HEK293T (cell line): ENCODE data around the gene SCLT1.
"Not testable (repeated sequence)": the region's sequence is repeated elsewhere in the genome, so short reads cannot be mapped to it uniquely, and the experiment has no call there.

Source experiments
- CTCF ChIA-PET: fragments of 350-600 bp; formaldehyde crosslinking; extraction: SDS; loops from one replicate; lab custom pipeline; 2021; ENCODE audit warnings: antibody characterized with exemption, inconsistent platforms; lab: Yijun Ruan, JAX
- POLR2A ChIA-PET: fragments of 350-600 bp; formaldehyde crosslinking; extraction: SDS; loops from one replicate; lab custom pipeline; 2020; ENCODE audit warnings: antibody characterized with exemption, inconsistent platforms; lab: Yijun Ruan, JAX
- DNase-seq: peaks from one replicate; pipeline ENCODE4 v3.0.0; 2012; ENCODE audit warnings: mixed read lengths; ENCODE audit errors: extremely low spot score
- ARNT ChIP-seq: fragments of 450-650 bp; IDR thresholded peaks from 2 replicates; pipeline ENCODE4 v1.6.1; 2017; ENCODE audit warnings: mild to moderate bottlenecking
- BHLHE40 ChIP-seq: fragments of 450-650 bp; IDR thresholded peaks from 2 replicates; pipeline ENCODE4 v1.6.1; 2016; ENCODE audit warnings: mild to moderate bottlenecking, moderate library complexity, borderline replicate concordance
- CTBP1 ChIP-seq: fragments of 450-650 bp; IDR thresholded peaks from 2 replicates; pipeline ENCODE4 v1.6.1; 2016; ENCODE audit warnings: borderline replicate concordance
- ELF4 ChIP-seq: fragments of 450-650 bp; IDR thresholded peaks from 2 replicates; pipeline ENCODE4 v1.6.1; 2017; ENCODE audit warnings: antibody characterized with exemption
- FOXA1 ChIP-seq: fragments of 450-650 bp; IDR thresholded peaks from 2 replicates; pipeline ENCODE4 v1.6.1; 2016; ENCODE audit warnings: mild to moderate bottlenecking
- FOXK2 ChIP-seq: fragments of 450-650 bp; IDR thresholded peaks from 2 replicates; pipeline ENCODE4 v1.6.1; 2016; ENCODE audit warnings: mild to moderate bottlenecking
- FOXM1 ChIP-seq: fragments of 450-650 bp; IDR thresholded peaks from 2 replicates; pipeline ENCODE4 v1.6.1; 2017; ENCODE audit warnings: mild to moderate bottlenecking, borderline replicate concordance
- HDGF ChIP-seq: fragments of 450-650 bp; IDR thresholded peaks from 2 replicates; pipeline ENCODE4 v1.6.1; 2017; ENCODE audit warnings: antibody characterized with exemption, borderline replicate concordance
- L3MBTL2 ChIP-seq: fragments of 450-650 bp; conservative IDR thresholded peaks from 2 replicates; pipeline ENCODE4 v1.6.1; 2016; ENCODE audit warnings: mild to moderate bottlenecking
- LEF1 ChIP-seq: fragments of 450-650 bp; IDR thresholded peaks from 2 replicates; pipeline ENCODE4 v1.6.1; 2017; ENCODE audit warnings: mild to moderate bottlenecking, borderline replicate concordance
- NFRKB ChIP-seq: fragments of 450-650 bp; IDR thresholded peaks from 2 replicates; pipeline ENCODE4 v1.6.1; 2016; ENCODE audit warnings: mild to moderate bottlenecking, moderate library complexity
- SP1 ChIP-seq: fragments of 450-650 bp; IDR thresholded peaks from 2 replicates; pipeline ENCODE4 v1.6.1; 2017
- SUZ12 ChIP-seq: fragments of 450-650 bp; IDR thresholded peaks from 2 replicates; pipeline ENCODE4 v1.6.1; 2016; ENCODE audit warnings: mild to moderate bottlenecking
- TARDBP ChIP-seq: fragments of 450-650 bp; IDR thresholded peaks from 2 replicates; pipeline ENCODE4 v1.6.1; 2016
- ZNF384 ChIP-seq: fragments of 450-650 bp; IDR thresholded peaks from 2 replicates; pipeline ENCODE4 v1.6.1; 2016
- TF ChIP-seq, protein P1 (sequence below): fragments of 450-650 bp; IDR thresholded peaks from 2 replicates; pipeline ENCODE4 v1.6.1; 2016

SCLT1 gene

DNA sequence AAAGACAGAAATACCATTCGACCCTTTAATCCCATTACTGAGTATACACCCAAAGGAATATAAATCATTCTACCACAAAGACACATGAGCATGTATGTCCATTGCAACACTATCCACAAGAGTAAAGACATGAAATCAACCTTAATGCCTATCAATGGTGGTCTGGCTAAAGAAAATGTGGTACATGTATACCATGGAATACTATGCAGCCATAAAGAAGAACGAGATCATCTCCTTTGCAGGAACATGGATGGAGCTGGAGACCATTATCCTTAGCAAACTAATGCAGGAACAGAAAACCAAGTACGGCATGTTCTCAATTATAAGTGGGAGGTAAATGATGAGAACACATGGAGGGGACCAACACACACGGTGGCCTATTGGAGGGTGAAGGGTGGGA, 7.9 kb downstream of the SCLT1 start:
- TF ChIP-seq HDGF (no peak), FOXA1 (no peak), ELF4 (no peak), LEF1 (no peak), SUZ12 (no peak), L3MBTL2 (no peak), CTBP1 (no peak), FOXM1 (no peak), BHLHE40 (no peak), NFRKB (no peak), ARNT (no peak), FOXK2 (no peak), ZNF384 (no peak), SP1 (no peak), TARDBP (no peak)
- TF ChIP-seq, protein P1, sequence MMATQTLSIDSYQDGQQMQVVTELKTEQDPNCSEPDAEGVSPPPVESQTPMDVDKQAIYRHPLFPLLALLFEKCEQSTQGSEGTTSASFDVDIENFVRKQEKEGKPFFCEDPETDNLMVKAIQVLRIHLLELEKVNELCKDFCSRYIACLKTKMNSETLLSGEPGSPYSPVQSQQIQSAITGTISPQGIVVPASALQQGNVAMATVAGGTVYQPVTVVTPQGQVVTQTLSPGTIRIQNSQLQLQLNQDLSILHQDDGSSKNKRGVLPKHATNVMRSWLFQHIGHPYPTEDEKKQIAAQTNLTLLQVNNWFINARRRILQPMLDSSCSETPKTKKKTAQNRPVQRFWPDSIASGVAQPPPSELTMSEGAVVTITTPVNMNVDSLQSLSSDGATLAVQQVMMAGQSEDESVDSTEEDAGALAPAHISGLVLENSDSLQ: no peak
- CTCF ChIA-PET: no interaction called here
- no peak for DNase-seq
- POLR2A ChIA-PET: no interaction called here

DNA sequence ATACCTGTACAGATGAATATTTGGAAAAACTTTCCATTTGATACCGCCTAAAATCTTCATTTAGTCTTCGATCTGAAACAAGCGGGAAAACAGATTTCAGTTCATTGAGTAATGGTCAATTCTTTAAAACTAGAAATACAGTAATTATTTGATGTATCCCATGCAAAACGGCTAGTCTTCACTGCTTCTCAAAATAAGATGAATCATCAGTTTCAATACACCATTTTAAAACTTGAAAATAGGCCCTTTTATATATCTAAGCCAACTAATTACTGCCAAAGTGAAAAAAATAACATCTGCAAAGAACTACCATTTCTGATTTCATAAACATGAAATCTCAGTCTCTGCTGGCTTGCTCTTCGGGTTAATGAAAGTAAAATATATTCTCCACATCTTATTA, 11.0 kb downstream of the SCLT1 start:
- no peak for DNase-seq
- no peak for TF ChIP-seq SP1
- TF ChIP-seq ZNF384: no peak
- no peak for TF ChIP-seq FOXM1
- no peak for TF ChIP-seq LEF1
- TF ChIP-seq ELF4: no peak
- TF ChIP-seq, protein P1: no peak
- no peak for TF ChIP-seq BHLHE40
- no peak for TF ChIP-seq SUZ12
- no peak for TF ChIP-seq HDGF
- TF ChIP-seq L3MBTL2: no peak
- ChIA-PET CTCF (interaction anchor here (0.7 kb wide), 2 partner anchors 140 to 151 kb away, joined by 3 to 5 read pairs; no protein-coding TSS in a partner anchor), POLR2A (interaction anchor here (1.3 kb wide), 1 partner anchor 10 kb away, joined by 4 read pairs; no protein-coding TSS in a partner anchor)

DNA sequence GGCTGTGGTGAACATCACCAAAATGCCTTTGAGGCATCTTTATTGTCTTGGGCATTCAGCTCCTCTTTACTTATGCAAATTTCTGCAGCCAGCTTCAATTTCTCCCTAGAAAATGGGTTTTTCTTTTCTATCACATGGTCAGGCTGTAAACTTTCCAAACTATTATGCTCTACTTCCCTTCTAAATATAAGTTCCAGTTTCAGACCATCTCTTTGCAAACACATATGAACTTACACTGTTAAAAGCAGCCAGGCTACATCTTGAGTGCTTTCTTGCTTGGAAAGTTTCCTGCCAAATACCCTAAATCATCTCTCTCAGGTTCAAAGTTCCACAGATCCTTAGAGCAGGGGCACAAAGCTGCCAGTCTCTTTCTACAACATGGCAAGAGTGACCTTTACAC, 13.2 kb downstream of the SCLT1 start:
- ChIA-PET CTCF (no interaction called here), POLR2A (no interaction called here)
- TF ChIP-seq FOXK2 (no peak), TARDBP (no peak), LEF1 (no peak), ARNT (no peak), HDGF (no peak), ELF4 (no peak), SUZ12 (no peak), CTBP1 (no peak), FOXM1 (no peak), L3MBTL2 (no peak), FOXA1 (no peak), ZNF384 (no peak), NFRKB (no peak), SP1 (no peak), BHLHE40 (no peak)
- TF ChIP-seq, protein P1: no peak
- DNase-seq: no peak

DNA sequence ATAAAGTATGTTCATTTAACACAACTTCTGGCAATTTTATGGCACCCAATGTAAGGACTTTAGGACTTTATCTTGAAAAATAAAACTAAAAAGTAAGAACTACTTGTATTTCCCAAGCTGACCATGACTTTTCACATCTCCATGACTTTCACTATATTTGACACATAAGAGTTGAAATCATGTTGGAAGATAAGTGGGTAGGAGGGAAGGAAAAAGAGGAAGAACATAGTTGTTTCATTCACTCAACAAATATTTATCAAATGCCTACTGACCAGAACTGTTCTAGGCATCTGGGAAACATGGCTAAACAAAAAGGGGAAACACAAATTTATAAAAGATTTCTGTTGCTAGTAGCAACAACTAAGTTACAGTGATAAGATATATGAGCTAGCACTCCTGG, 16.0 kb downstream of the SCLT1 start:
- no peak for DNase-seq
- ChIA-PET POLR2A (interaction anchor here (1.5 kb wide), 1 partner anchor 16 kb away, joined by 4 read pairs; the partner anchor contains the start of gene SCLT1), CTCF (no interaction called here)
- TF ChIP-seq ARNT (no peak), SUZ12 (no peak), NFRKB (no peak), SP1 (no peak), ZNF384 (no peak), L3MBTL2 (no peak), FOXK2 (no peak), FOXM1 (no peak), TARDBP (no peak), BHLHE40 (no peak), LEF1 (no peak)

DNA sequence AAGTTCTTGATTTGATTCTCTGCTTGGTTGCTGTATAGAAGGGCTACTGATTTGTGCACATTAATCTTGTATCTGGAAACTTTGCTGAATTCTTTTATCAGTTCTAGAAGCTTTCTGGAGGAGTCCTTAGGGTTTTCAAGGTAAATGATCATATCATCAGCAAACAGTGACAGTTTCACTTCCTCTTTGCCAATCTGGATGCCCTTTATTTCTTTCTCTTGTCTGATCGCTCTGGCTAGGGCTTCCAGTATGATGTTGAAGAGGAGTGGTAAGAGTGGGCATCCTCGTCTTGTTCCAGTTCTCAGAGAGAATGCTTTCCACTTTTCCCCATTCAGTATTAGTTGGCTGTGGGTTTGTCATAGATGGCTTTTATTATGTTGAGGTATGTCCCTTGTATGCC, 23.8 kb downstream of the SCLT1 start:
- POLR2A ChIA-PET, CTCF ChIA-PET, DNase-seq: not testable (repeated sequence)

DNA sequence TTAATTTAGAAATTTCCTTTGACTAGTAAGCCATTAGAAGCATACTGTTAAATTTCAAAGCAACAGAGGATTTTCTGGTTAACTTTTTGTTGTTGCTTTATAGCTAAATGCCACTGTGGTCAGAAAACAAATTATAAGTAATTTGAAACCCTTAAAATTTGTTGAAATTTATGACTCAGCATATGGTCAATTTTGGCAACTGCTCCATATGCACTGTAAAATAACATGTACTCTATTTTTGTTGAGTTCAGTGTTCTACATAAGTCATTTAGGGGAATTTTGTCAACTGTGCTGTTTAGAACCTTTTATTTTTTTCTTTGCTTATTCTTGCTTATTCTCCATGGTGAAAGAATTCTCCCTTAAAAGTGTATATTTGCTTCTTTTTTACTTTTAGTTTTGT, 28.6 kb downstream of the SCLT1 start:
- ChIA-PET POLR2A (no interaction called here), CTCF (no interaction called here)
- TF ChIP-seq ZNF384 (no peak), L3MBTL2 (no peak), CTBP1 (no peak), FOXM1 (no peak), ARNT (no peak), ELF4 (no peak), BHLHE40 (no peak), HDGF (no peak), NFRKB (no peak), FOXK2 (no peak), SP1 (no peak), TARDBP (no peak), SUZ12 (no peak), FOXA1 (no peak), LEF1 (no peak)
- TF ChIP-seq, protein P1: no peak
- no peak for DNase-seq
